BE2C (cell line): ENCODE data around the gene S100A8.
"Not testable (repeated sequence)": the region's sequence is repeated elsewhere in the genome, so short reads cannot be mapped to it uniquely, and the experiment has no call there.

ENCODE experiments used
- DNase-seq: peaks from one replicate; pipeline ENCODE4 v3.0.0-alpha.2; 2020
- H3K27me3 ChIP-seq: fragments of 250-450 bp; sonication (Bioruptor Pico); 2 replicates; pipeline ENCODE4 v1.5.1; 2020; ENCODE audit warnings: mild to moderate bottlenecking
- H3K36me3 ChIP-seq: fragments of 250-450 bp; sonication (Bioruptor Pico); 2 replicates; pipeline ENCODE4 v1.5.1; 2020; ENCODE audit warnings: mild to moderate bottlenecking
- H3K4me1 ChIP-seq: fragments of 250-450 bp; sonication (Bioruptor Pico); 2 replicates; pipeline ENCODE4 v1.5.1; 2020
- H3K4me3 ChIP-seq: 2 replicates; pipeline ENCODE4 v1.5.1; 2011; ENCODE audit warnings: low read depth, low read length
- H3K9me3 ChIP-seq: fragments of 250-450 bp; sonication (Bioruptor Pico); 2 replicates; pipeline ENCODE4 v1.5.1; 2020
- CTCF ChIP-seq: IDR thresholded peaks from 2 replicates; pipeline ENCODE4 v1.5.1; 2012; ENCODE audit warnings: mild to moderate bottlenecking, low read depth, low read length

The S100A8 gene

GRCh38 chr1:153347856-153348255, 43.0 kb downstream of the S100A8 start:
- DNase-seq, result no peak
- Histone ChIP-seq H3K9me3 (no peaks in the 10 kb centered on the region), H3K27me3 (peaks cover 30% of the 10 kb centered on the region), H3K4me3 (no peak overlapping the region), H3K4me1 (no peaks in the 10 kb centered on the region), H3K36me3 (no peaks in the 10 kb centered on the region)
- no peak for TF ChIP-seq CTCF

GRCh38 chr1:153347049-153347448, 43.8 kb downstream of the S100A8 start:
- H3K36me3 ChIP-seq, H3K4me3 ChIP-seq, H3K9me3 ChIP-seq, DNase-seq, H3K4me1 ChIP-seq: not testable (repeated sequence)
- H3K27me3 ChIP-seq, result peaks cover 33% of the 10 kb centered on the region

- DNase-seq, result no peak
- TF ChIP-seq CTCF, result no peak
- H3K27me3 ChIP-seq, result peaks cover 34% of the 10 kb centered on the region
- H3K9me3 ChIP-seq, result no peaks in the 10 kb centered on the region
- no peak overlapping the region for H3K4me3 ChIP-seq
- no peaks in the 10 kb centered on the region for H3K4me1 ChIP-seq
- H3K36me3 ChIP-seq, result no peaks in the 10 kb centered on the region
Measured at GRCh38 chr1:153346077-153346723, 44.7 kb downstream of the S100A8 start.

- Histone ChIP-seq H3K27me3 (peaks cover 28% of the 10 kb centered on the region), H3K36me3 (no peaks in the 10 kb centered on the region), H3K9me3 (no peaks in the 10 kb centered on the region), H3K4me1 (no peaks in the 10 kb centered on the region), H3K4me3 (no peak overlapping the region)
- DNase-seq, result no peak
- no peak for TF ChIP-seq CTCF
Measured at GRCh38 chr1:153345187-153346076, 45.4 kb downstream of the S100A8 start.

GRCh38 chr1:153344718-153345025, 46.2 kb downstream of the S100A8 start:
- Histone ChIP-seq H3K36me3 (no peaks in the 10 kb centered on the region), H3K9me3 (no peaks in the 10 kb centered on the region), H3K27me3 (peaks cover 31% of the 10 kb centered on the region), H3K4me1 (no peaks in the 10 kb centered on the region), H3K4me3 (no peak overlapping the region)
- DNase-seq, result no peak
- TF ChIP-seq CTCF, result no peak

- H3K4me3 ChIP-seq, result no peak overlapping the region
- DNase-seq, result no peak
- H3K36me3 ChIP-seq, result no peaks in the 10 kb centered on the region
- no peaks in the 10 kb centered on the region for H3K9me3 ChIP-seq
- H3K4me1 ChIP-seq, result no peaks in the 10 kb centered on the region
- no peak for TF ChIP-seq CTCF
- peaks cover 26% of the 10 kb centered on the region for H3K27me3 ChIP-seq
Measured at GRCh38 chr1:153343811-153344717, 46.8 kb downstream of the S100A8 start.
